Breast epithelium (tissue), 4 donors: ENCODE results near the gene PTGES3. TPM values are rescaled to one million over a fixed set of nuclear protein-coding genes. Genes with fewer than 3 reads are reported as not detected.
"Not testable (repeated sequence)": the region's sequence is repeated elsewhere in the genome, so short reads cannot be mapped to it uniquely, and the experiment has no call there.

ENCODE experiments used
- DNase-seq, 2 donors: peaks; one replicate each; pipeline ENCODE4 v3.0.0-alpha.2; 2019; ENCODE audit warnings: low spot score in 2 of 2
- H3K27ac ChIP-seq, 2 donors: fragments of 200-600 bp; sonication (generic) in 1 of 2; one replicate each; pipeline ENCODE4 v1.5.1; 2016 to 2019; ENCODE audit warnings: mild to moderate bottlenecking in 1 of 2
- H3K27me3 ChIP-seq, 2 donors: fragments of 200-600 bp; sonication (generic) in 1 of 2; one replicate each; pipeline versions ENCODE4 v1.5.1 to v1.6.0; 2017 to 2019; ENCODE audit warnings: control low read depth in 1 of 2, mild to moderate bottlenecking in 1 of 2
- H3K36me3 ChIP-seq: fragments of 200-600 bp; one replicate; pipeline ENCODE4 v1.5.1; 2019
- H3K4me1 ChIP-seq, 2 donors: fragments of 200-600 bp; sonication (generic); one replicate each; pipeline ENCODE4 v1.5.1; 2016 to 2019; ENCODE audit warnings: control low read depth in 1 of 2
- H3K4me3 ChIP-seq, 3 donors: fragments of 200-600 bp; sonication (generic); 1 replicate in 2 of 3; 2 replicates in 1 of 3; pipeline ENCODE4 v1.5.1; 2016 to 2019; ENCODE audit warnings: mild to moderate bottlenecking in 3 of 3, moderate library complexity in 2 of 3
- H3K9me3 ChIP-seq, 2 donors: fragments of 200-600 bp; sonication (generic) in 1 of 2; one replicate each; pipeline ENCODE4 v1.5.1; 2016 to 2019; ENCODE audit warnings: control low read depth in 1 of 2
- POLR2A ChIP-seq: fragments of 450-650 bp; IDR thresholded peaks from one replicate; pipeline ENCODE4 v1.6.1; 2016; ENCODE audit warnings: antibody characterized with exemption, mild to moderate bottlenecking, moderate library complexity
- POLR2AphosphoS5 ChIP-seq, 3 donors: sonication (generic); formaldehyde crosslinking; IDR thresholded peaks; one replicate each; pipeline ENCODE4 v1.6.1; 2017; ENCODE audit warnings: antibody characterized with exemption in 3 of 3
- intact Hi-C: fragments of 100-400 bp; cut with DNase I; formaldehyde crosslinking; loops from one replicate; pipeline ENCODE4 v1.15.1; 2023; ENCODE audit warnings: low total_unique reads
- total RNA-seq, 3 donors: library from RNA; depleted of rRNA; stranded (reverse); fragments of >200 nt; gene quantifications; one replicate each; pipeline ENCODE4 v1.1.0, GENCODE V29; 2016
- TF ChIP-seq, protein P1 (sequence below), 3 donors: fragments of 450-650 bp; IDR thresholded peaks; one replicate each; pipeline ENCODE4 v1.5.1; 2016 to 2017; ENCODE audit warnings: antibody characterized with exemption in 3 of 3, mild to moderate bottlenecking in 3 of 3, moderate library complexity in 3 of 3

Gene PTGES3
- total RNA-seq, 3 donors from 2014 or later: 85.0 to 134 (median 111) TPM

DNA sequence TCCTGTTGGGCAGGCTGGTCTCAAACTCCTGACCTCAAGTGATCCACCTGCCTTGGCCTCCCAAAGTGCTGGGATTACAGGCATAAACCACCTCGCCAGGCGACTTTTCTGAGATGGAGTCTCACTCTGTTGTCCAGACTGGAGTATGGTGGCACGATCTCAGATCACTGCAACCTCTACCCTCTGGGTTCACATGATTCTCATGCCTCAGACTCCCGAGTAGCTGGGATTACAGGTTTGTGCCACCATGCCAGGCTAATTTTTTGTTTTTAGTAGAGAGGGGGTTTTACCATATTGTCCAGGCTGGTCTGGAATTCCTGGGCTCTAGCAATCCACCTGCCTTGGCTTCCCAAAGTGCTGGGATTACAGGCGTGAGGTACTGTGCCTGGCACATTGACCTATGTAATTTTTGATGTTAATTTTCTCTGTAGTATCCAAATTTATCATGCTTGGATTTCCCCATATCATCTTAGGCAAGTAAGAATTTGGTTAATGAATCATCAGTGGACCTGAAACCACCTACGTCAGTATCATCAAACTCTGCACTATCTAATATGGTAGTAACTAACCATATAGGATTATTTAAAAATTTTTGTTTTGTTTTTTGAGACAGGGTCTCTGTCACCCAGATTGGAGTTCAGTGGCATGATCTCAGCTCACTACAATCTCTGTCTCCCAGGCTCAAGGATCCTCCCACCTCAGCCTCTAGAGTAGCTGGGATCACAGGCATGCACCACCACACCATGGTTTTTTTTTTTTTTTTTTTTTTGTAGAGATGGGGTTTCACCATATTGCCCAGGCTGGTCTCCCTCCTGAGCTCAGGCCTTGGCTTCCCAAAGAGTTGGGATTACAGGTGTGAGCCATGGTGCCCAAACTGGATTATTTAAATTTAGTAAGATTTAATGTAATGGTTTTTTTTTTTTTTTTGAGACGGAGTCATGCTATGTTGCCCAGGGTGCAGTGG is 30.4 kb downstream of the PTGES3 start:
- no peak for DNase-seq
- intact Hi-C loops: no loop called here
- Histone ChIP-seq H3K36me3 (no peaks in the 10 kb centered on the region), H3K27me3 (no peaks in the 10 kb centered on the region), H3K4me3 (no peak overlapping the region), H3K27ac (no peak overlapping the region), H3K4me1 (no peaks in the 10 kb centered on the region), H3K9me3 (peaks cover 0 to 7% of the 10 kb centered on the region in 2 donors)
- TF ChIP-seq POLR2AphosphoS5 (IDR thresholded peaks at IDR 0.05) (no peak), POLR2A (no peak)
- TF ChIP-seq, protein P1, sequence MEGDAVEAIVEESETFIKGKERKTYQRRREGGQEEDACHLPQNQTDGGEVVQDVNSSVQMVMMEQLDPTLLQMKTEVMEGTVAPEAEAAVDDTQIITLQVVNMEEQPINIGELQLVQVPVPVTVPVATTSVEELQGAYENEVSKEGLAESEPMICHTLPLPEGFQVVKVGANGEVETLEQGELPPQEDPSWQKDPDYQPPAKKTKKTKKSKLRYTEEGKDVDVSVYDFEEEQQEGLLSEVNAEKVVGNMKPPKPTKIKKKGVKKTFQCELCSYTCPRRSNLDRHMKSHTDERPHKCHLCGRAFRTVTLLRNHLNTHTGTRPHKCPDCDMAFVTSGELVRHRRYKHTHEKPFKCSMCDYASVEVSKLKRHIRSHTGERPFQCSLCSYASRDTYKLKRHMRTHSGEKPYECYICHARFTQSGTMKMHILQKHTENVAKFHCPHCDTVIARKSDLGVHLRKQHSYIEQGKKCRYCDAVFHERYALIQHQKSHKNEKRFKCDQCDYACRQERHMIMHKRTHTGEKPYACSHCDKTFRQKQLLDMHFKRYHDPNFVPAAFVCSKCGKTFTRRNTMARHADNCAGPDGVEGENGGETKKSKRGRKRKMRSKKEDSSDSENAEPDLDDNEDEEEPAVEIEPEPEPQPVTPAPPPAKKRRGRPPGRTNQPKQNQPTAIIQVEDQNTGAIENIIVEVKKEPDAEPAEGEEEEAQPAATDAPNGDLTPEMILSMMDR (IDR thresholded peaks at IDR 0.05): no peak

DNA sequence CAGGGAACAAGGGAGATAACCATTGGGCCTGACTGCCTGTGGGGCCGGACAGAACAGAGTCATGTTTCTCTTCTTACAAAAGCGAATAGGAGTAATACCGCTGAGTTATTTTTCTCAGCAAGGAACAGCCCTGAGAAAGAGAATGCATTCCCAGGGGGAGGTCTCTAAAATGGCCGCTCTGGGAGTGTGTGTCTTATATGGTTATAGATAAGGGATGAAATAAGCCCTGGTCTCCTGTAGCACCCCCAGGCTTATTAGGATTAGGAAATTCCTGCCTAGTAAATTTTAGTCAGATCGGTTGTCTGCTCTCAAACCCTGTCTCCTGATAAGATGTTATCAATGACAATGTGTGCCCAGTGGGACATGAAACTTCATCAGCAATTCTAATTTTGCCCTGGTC is 34.3 kb downstream of the PTGES3 start:
- H3K27me3 ChIP-seq, H3K9me3 ChIP-seq, H3K4me1 ChIP-seq, H3K4me3 ChIP-seq, DNase-seq, H3K36me3 ChIP-seq, H3K27ac ChIP-seq, intact Hi-C loops: not testable (repeated sequence)

DNA sequence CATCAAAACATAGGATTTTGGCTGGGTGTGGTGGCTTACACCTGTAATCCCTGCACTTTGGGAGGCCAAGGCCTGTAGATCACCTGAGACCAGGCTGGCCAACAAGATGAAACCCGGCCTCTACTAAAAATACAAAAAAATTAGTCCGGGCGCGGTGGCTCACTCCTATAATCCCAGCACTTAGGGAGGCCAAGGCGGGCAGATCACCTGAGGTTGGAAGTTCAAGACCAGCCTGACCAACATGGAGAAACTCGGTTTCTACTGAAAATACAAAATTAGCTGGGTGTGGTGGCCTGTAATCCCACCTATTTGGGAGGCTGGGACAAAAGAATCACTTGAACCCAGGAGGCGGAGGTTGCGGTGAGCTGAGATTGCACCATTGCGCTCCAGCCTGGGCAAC is 40.1 kb downstream of the PTGES3 start:
- intact Hi-C loops: not testable (repeated sequence)

DNA sequence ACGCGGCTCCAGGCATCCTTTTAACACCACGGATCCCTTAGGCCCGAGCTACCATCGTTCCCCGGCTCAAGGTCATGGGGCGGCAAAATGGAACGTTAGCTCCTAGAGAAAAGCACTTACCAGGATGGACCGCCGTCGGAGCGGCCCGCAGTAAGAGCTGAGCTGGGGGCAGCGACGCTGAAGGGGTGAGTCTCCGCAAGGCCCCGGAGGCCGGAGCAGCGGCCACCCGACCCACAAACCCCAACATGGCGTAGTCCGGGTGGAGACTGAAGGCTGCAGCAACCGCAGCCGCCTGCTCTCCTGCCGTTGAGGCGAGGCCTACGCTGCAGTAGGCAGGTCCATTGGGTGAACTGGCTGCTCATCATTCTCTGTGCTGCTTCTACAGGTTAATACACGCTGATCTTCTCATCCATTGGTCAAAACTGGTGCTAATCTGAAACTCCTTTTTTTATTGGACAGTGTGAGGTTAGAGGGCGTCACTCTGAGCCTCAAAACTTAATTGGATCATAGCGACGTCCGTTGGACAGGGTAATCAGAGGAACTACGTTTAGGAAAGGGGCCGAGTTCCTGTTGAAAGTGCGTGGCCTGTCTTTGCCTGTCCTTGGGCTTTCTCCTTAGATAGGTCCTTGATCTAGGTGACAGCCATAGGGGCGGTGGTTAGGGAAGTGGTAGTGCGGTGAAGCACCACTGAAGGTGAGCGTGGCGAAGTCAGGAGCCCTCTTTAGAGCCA is 42.2 kb downstream of the PTGES3 start, which contains the start of gene ATP5F1B:
TSS of gene ATP5F1B (minus strand) at position 268 of the 730 bp plus-strand sequence. CDS start at position 247, 21 bp downstream.
- Histone ChIP-seq H3K36me3 (peaks cover 10% of the 10 kb centered on the region), H3K4me3 (peak within 1 kb of the TSS; percentile 90 to 97 (median 91)), H3K27ac (peak within 1 kb of the TSS; percentile 92 to 94), H3K9me3 (no peaks in the 10 kb centered on the region), H3K27me3 (no peaks in the 10 kb centered on the region), H3K4me1 (peaks cover 0 to 3% of the 10 kb centered on the region in 2 donors)
- TF ChIP-seq POLR2A (peak; percentile 92), POLR2AphosphoS5 (IDR thresholded peaks at IDR 0.05) (peak; percentile 88 to 98 (median 94))
- TF ChIP-seq, protein P1 (IDR thresholded peaks at IDR 0.05): peak in 1 of 3 donors; percentile 19
- intact Hi-C loops: no loop called here
- peak; percentile 89 to 98 for DNase-seq

More for the DNA sequence above, 40.1 kb downstream of the PTGES3 start:
- H3K9me3 ChIP-seq, H3K36me3 ChIP-seq, H3K27ac ChIP-seq, H3K4me1 ChIP-seq, H3K4me3 ChIP-seq, H3K27me3 ChIP-seq, DNase-seq: not testable (repeated sequence)

DNA sequence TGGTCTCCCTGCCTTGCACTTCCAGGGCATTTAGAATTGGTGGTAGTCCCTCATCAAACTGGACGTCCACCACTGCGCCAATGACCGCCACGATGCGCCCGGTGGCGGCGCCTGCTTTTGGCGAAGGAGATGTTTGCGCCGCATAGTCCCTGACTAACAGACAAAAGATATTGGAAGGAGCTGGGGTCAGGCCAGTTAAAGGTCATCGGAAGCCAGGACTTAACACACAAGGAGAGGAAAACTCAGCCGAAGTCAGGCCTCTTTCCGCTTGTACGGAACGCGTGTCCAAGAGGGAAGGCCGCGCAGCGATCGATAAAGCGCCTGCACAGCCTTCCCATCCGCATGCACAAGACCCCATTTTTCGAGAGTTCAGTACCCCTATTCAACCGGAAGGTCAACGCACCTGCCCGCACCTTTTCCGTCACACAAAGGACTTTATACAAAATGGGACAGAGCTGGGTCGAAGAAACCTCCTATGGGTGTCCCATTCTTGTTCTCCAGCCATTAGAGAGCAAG is 42.8 kb downstream of the PTGES3 start:
- DNase-seq: no peak
- TF ChIP-seq, protein P1 (IDR thresholded peaks at IDR 0.05): peak in 2 of 3 donors; percentile 19 to 30
- TF ChIP-seq POLR2AphosphoS5 (IDR thresholded peaks at IDR 0.05): no peak

More for the DNA sequence above, 42.8 kb downstream of the PTGES3 start:
- intact Hi-C loops: no loop called here
- Histone ChIP-seq H3K4me3 (peak overlapping the region; percentile 90 to 97 (median 91)), H3K36me3 (peaks cover 10% of the 10 kb centered on the region), H3K4me1 (peaks cover 0 to 3% of the 10 kb centered on the region in 2 donors), H3K27me3 (no peaks in the 10 kb centered on the region), H3K9me3 (no peaks in the 10 kb centered on the region), H3K27ac (peak overlapping the region; percentile 92 to 94)
